Tibial nerve (tissue), 4 donors: ENCODE results near the gene FAM83F. TPM values are rescaled to one million over a fixed set of nuclear protein-coding genes. Genes with fewer than 3 reads are reported as not detected.
"Not testable (repeated sequence)": the region's sequence is repeated elsewhere in the genome, so short reads cannot be mapped to it uniquely, and the experiment has no call there.

Source experiments
- DNase-seq, 2 donors: peaks; one replicate each; pipeline ENCODE4 v3.0.0-alpha.2; 2019; ENCODE audit warnings: low spot score in 2 of 2
- H3K27ac ChIP-seq, 4 donors: fragments of 200-600 bp; sonication (generic) in 3 of 4; one replicate each; pipeline ENCODE4 v1.5.1; 2017 to 2019; ENCODE audit warnings: mild to moderate bottlenecking in 1 of 4
- H3K27me3 ChIP-seq, 2 donors: fragments of 200-600 bp; sonication (generic) in 1 of 2; one replicate each; pipeline versions ENCODE4 v1.5.1 to v1.6.0; 2017 to 2019
- H3K36me3 ChIP-seq, 3 donors: fragments of 200-600 bp; sonication (generic); one replicate each; pipeline ENCODE4 v1.5.1; 2018 to 2019
- H3K4me1 ChIP-seq, 4 donors: fragments of 200-600 bp; sonication (generic) in 3 of 4; one replicate each; pipeline ENCODE4 v1.5.1; 2017 to 2019
- H3K4me3 ChIP-seq, 4 donors: fragments of 200-600 bp; sonication (generic) in 3 of 4; one replicate each; pipeline ENCODE4 v1.5.1; 2017 to 2019; ENCODE audit warnings: mild to moderate bottlenecking in 1 of 4, moderate library complexity in 1 of 4
- H3K9me3 ChIP-seq, 4 donors: fragments of 200-600 bp; sonication (generic) in 3 of 4; one replicate each; pipeline ENCODE4 v1.5.1; 2017 to 2019
- CTCF ChIP-seq, 5 experiments: fragments of 200-600 bp in 3 of 5; fragments of 450-650 bp in 2 of 5; sonication (generic) in 3 of 5; IDR thresholded peaks; one replicate each; pipeline ENCODE4 v1.5.1; 2016 to 2019; ENCODE audit warnings: antibody characterized with exemption in 5 of 5, mild to moderate bottlenecking in 3 of 5, moderate library complexity in 2 of 5
- EP300 ChIP-seq, 2 donors: sonication (generic); formaldehyde crosslinking; IDR thresholded peaks; one replicate each; pipeline ENCODE4 v1.6.1; 2017; ENCODE audit warnings: antibody characterized with exemption in 2 of 2, mild to moderate bottlenecking in 1 of 2
- POLR2A ChIP-seq, 2 donors: fragments of 450-650 bp; IDR thresholded peaks; one replicate each; pipeline ENCODE4 v1.6.1; 2017; ENCODE audit warnings: antibody characterized with exemption in 2 of 2, mild to moderate bottlenecking in 2 of 2, moderate library complexity in 2 of 2
- WGBS, 2 donors: methylation state at CpG; one replicate each; pipeline ENCODE4 v1.1.5; 2018; 5-methylcytosine and 5-hydroxymethylcytosine counted together
- total RNA-seq, 4 donors: library from RNA; depleted of rRNA; stranded (reverse); fragments of >200 nt; gene quantifications; one replicate each; pipeline ENCODE4 v1.1.0, GENCODE V29; 2016

Gene FAM83F
- total RNA-seq, 4 donors from 2014 or later = 8.2 to 11.2 (median 9.8) TPM

- DNase-seq = no peak
- Histone ChIP-seq H3K36me3 (no peaks in the 10 kb centered on the region), H3K4me3 (no peak overlapping the region), H3K27ac (no peak overlapping the region), H3K9me3 (no peaks in the 10 kb centered on the region), H3K27me3 (peaks cover 0 to 4% of the 10 kb centered on the region in 2 donors), H3K4me1 (peaks cover 0 to 10% (median 4%) of the 10 kb centered on the region in 4 donors)
- TF ChIP-seq POLR2A (IDR thresholded peaks at IDR 0.05) (no peak), CTCF (IDR thresholded peaks at IDR 0.05) (no peak), EP300 (IDR thresholded peaks at IDR 0.05) (no peak)
- 90 to 91% methylated on average over 7 of the region's 7 CpGs for WGBS, 2 donors
These were observed 5.1 kb upstream of the FAM83F start for GRCh38 chr22:39989633-39990032.

- no peak for TF ChIP-seq CTCF (IDR thresholded peaks at IDR 0.05)
- TF ChIP-seq POLR2A (IDR thresholded peaks at IDR 0.05) = no peak
- TF ChIP-seq EP300 (IDR thresholded peaks at IDR 0.05) = no peak
These were observed 4.1 kb upstream of the FAM83F start for GRCh38 chr22:39990686-39991085.

GRCh38 chr22:39991159-39991860 is 3.4 kb upstream of the FAM83F start:
- TF ChIP-seq CTCF (IDR thresholded peaks at IDR 0.05) (no peak), EP300 (IDR thresholded peaks at IDR 0.05) (no peak), POLR2A (IDR thresholded peaks at IDR 0.05) (no peak)
- Histone ChIP-seq H3K4me3 (no peak overlapping the region), H3K4me1 (peaks cover 0 to 24% (median 9%) of the 10 kb centered on the region in 4 donors), H3K27ac (peak overlapping the region in 1 of 4 donors; percentile 36), H3K9me3 (no peaks in the 10 kb centered on the region), H3K36me3 (no peaks in the 10 kb centered on the region), H3K27me3 (peaks cover 0 to 13% of the 10 kb centered on the region in 2 donors)
- no peak for DNase-seq
- 86 to 88% methylated on average over 9 of the region's 9 CpGs for WGBS, 2 donors

More at GRCh38 chr22:39990686-39991085, 4.1 kb upstream of the FAM83F start:
- Histone ChIP-seq H3K36me3 (no peaks in the 10 kb centered on the region), H3K9me3 (no peaks in the 10 kb centered on the region), H3K27me3 (peaks cover 0 to 11% of the 10 kb centered on the region in 2 donors), H3K4me3 (no peak overlapping the region), H3K27ac (peak overlapping the region in 1 of 4 donors; percentile 32), H3K4me1 (peaks cover 0 to 19% (median 9%) of the 10 kb centered on the region in 4 donors)
- 88 to 99% methylated on average over 3 of the region's 3 CpGs for WGBS, 2 donors
- no peak for DNase-seq

GRCh38 chr22:39992088-39992826 is 2.5 kb upstream of the FAM83F start:
- Histone ChIP-seq H3K27me3 (peaks cover 0 to 13% of the 10 kb centered on the region in 2 donors), H3K4me1 (peaks cover 0 to 33% (median 13%) of the 10 kb centered on the region in 4 donors), H3K9me3 (no peaks in the 10 kb centered on the region), H3K27ac (peak overlapping the region in 1 of 4 donors; percentile 36), H3K36me3 (no peaks in the 10 kb centered on the region), H3K4me3 (no peak overlapping the region)
- 91 to 95% methylated on average over 5 of the region's 5 CpGs for WGBS, 2 donors
- DNase-seq = no peak
- TF ChIP-seq POLR2A (IDR thresholded peaks at IDR 0.05) (no peak), CTCF (IDR thresholded peaks at IDR 0.05) (no peak), EP300 (IDR thresholded peaks at IDR 0.05) (no peak)

GRCh38 chr22:39992894-39993293 is 1.9 kb upstream of the FAM83F start:
- Histone ChIP-seq H3K4me1 (peaks cover 0 to 39% (median 19%) of the 10 kb centered on the region in 4 donors), H3K27me3 (peaks cover 0 to 13% of the 10 kb centered on the region in 2 donors), H3K27ac (peak overlapping the region in 1 of 4 donors; percentile 97)
- H3K4me3 ChIP-seq, DNase-seq, H3K9me3 ChIP-seq, H3K36me3 ChIP-seq: not testable (repeated sequence)
- WGBS, 2 donors = 94 to 95% methylated on average over 7 of the region's 7 CpGs
